ENCODE measurements around the gene FOXF2.

DNA sequence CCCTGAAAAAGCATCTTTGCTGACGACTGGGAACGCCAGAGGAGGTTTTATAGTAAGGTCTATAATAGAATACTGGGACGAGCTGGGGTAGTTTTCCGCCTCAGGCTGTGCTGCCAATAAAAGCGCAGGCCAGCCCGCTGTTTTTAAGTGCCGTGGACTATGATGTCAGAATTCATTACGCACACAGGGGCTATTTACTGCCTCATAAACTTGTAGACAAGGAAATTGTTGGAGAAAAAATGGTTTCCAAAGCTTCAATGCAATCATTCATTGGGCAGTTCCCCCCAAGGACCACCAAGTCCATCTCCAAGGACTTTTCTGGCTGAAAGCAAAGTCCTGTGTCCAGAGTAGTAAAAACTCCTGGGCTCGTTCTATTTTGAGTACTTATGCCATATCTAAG, 20.4 kb upstream of the FOXF2 start:
- no peak for TF ChIP-seq POLR2AphosphoS5 (IDR thresholded peaks at IDR 0.05)
- TF ChIP-seq POLR2A (IDR thresholded peaks at IDR 0.05) = no peak
